ENCODE results near the gene SF3B1. TPM values are rescaled to one million over a fixed set of nuclear protein-coding genes. Genes with fewer than 3 reads are reported as not detected.
A peak's percentile ranks its signal among the peaks of the same experiment; 100 is the strongest.
"Not testable (repeated sequence)": the region's sequence is repeated elsewhere in the genome, so short reads cannot be mapped to it uniquely, and the experiment has no call there.

The SF3B1 gene
- total RNA-seq, 4 donors from 2014 or later: 111 to 309 (median 188) TPM

- peak; percentile 62 for ATAC-seq
- TF ChIP-seq POLR2A (IDR thresholded peaks at IDR 0.05): no peak
- peak; percentile 64 to 79 (median 72) for TF ChIP-seq CTCF (IDR thresholded peaks at IDR 0.05)
- no peak for TF ChIP-seq EP300 (IDR thresholded peaks at IDR 0.05)
- no peak for TF ChIP-seq POLR2AphosphoS5 (IDR thresholded peaks at IDR 0.05)
- no peak overlapping the region for H3K4me3 ChIP-seq
- WGBS, 2 donors (ENCODE audit: low coverage in 1 of 2): 26 to 47% methylated on average over 3 to 7 of the region's 17 CpGs
- H3K4me1 ChIP-seq: peaks cover 0 to 13% (median 3%) of the 10 kb centered on the region in 3 donors
- no peaks in the 10 kb centered on the region for H3K36me3 ChIP-seq
- H3K9me3 ChIP-seq: no peaks in the 10 kb centered on the region
- no peak overlapping the region for H3K27ac ChIP-seq
- no peaks in the 10 kb centered on the region for H3K27me3 ChIP-seq
These were observed 56.1 kb downstream of the SF3B1 start for GRCh38 chr2:197378494-197379307.

- H3K4me3 ChIP-seq: no peak overlapping the region
- no peaks in the 10 kb centered on the region for H3K36me3 ChIP-seq
- TF ChIP-seq CTCF (IDR thresholded peaks at IDR 0.05): no peak
- TF ChIP-seq EP300 (IDR thresholded peaks at IDR 0.05): no peak
- no peak for TF ChIP-seq POLR2AphosphoS5 (IDR thresholded peaks at IDR 0.05)
- TF ChIP-seq POLR2A (IDR thresholded peaks at IDR 0.05): no peak
- peaks cover 0 to 13% (median 3%) of the 10 kb centered on the region in 3 donors for H3K4me1 ChIP-seq
- no peaks in the 10 kb centered on the region for H3K27me3 ChIP-seq
- 51 to 53% methylated on average over 3 of the region's 3 CpGs for WGBS, 2 donors (ENCODE audit: low coverage in 1 of 2)
- no peak for ATAC-seq
- H3K27ac ChIP-seq: no peak overlapping the region
- H3K9me3 ChIP-seq: no peaks in the 10 kb centered on the region
These were observed 56.7 kb downstream of the SF3B1 start for GRCh38 chr2:197378086-197378485.

GRCh38 chr2:197377670-197378069, 57.2 kb downstream of the SF3B1 start:
- no peaks in the 10 kb centered on the region for H3K36me3 ChIP-seq
- 53 to 95% methylated on average over 4 to 9 of the region's 9 CpGs for WGBS, 2 donors (ENCODE audit: low coverage in 1 of 2)
- H3K27ac ChIP-seq: no peak overlapping the region
- no peak for TF ChIP-seq POLR2AphosphoS5 (IDR thresholded peaks at IDR 0.05)
- no peak for TF ChIP-seq POLR2A (IDR thresholded peaks at IDR 0.05)
- TF ChIP-seq EP300 (IDR thresholded peaks at IDR 0.05): no peak
- TF ChIP-seq CTCF (IDR thresholded peaks at IDR 0.05): no peak
- H3K4me1 ChIP-seq: peaks cover 0 to 13% (median 3%) of the 10 kb centered on the region in 3 donors
- ATAC-seq: no peak
- H3K4me3 ChIP-seq: no peak overlapping the region
- H3K9me3 ChIP-seq: no peaks in the 10 kb centered on the region
- H3K27me3 ChIP-seq: no peaks in the 10 kb centered on the region

GRCh38 chr2:197372592-197372991, 62.2 kb downstream of the SF3B1 start:
- WGBS, 2 donors (ENCODE audit: low coverage in 1 of 2): 33 to 80% methylated on average over 2 of the region's 3 CpGs
- no peaks in the 10 kb centered on the region for H3K27me3 ChIP-seq
- H3K27ac ChIP-seq: no peak overlapping the region
- no peaks in the 10 kb centered on the region for H3K4me1 ChIP-seq
- ATAC-seq: no peak
- H3K4me3 ChIP-seq: no peak overlapping the region
- no peaks in the 10 kb centered on the region for H3K36me3 ChIP-seq
- TF ChIP-seq POLR2AphosphoS5 (IDR thresholded peaks at IDR 0.05) (no peak), EP300 (IDR thresholded peaks at IDR 0.05) (no peak), CTCF (IDR thresholded peaks at IDR 0.05) (no peak), POLR2A (IDR thresholded peaks at IDR 0.05) (no peak)
- H3K9me3 ChIP-seq: no peaks in the 10 kb centered on the region

- WGBS, 2 donors (ENCODE audit: low coverage in 1 of 2): 60% methylated on average over 1 of the region's 31 CpGs; no CpG with 5 or more reads in 1 of the 2 donors
- H3K4me3 ChIP-seq, H3K27ac ChIP-seq: not testable (repeated sequence)
These were observed 64.2 kb downstream of the SF3B1 start for GRCh38 chr2:197370664-197371063.

More at GRCh38 chr2:197370664-197371063, 64.2 kb downstream of the SF3B1 start:
- H3K9me3 ChIP-seq, H3K4me1 ChIP-seq, H3K36me3 ChIP-seq, H3K27me3 ChIP-seq, ATAC-seq: not testable (repeated sequence)

Data from gastroesophageal sphincter (tissue), 4 donors.